B cell (primary cell): ENCODE results near the gene CEP128. TPM values are rescaled to one million over a fixed set of nuclear protein-coding genes. Genes with fewer than 3 reads are reported as not detected.

Source experiments
- ATAC-seq: fragments of 200-7000 bp; cut with Tn5 transposase; one replicate; pipeline ENCODE4 v1.10.0; 2021; ENCODE audit warnings: low read depth, mild to moderate bottlenecking, moderate number of reproducible peaks, moderate library complexity
- CTCF ChIA-PET: fragments of 350-600 bp; sonication (Branson Sonifier 250); formaldehyde crosslinking; loops from one replicate; lab custom pipeline; 2021; ENCODE audit warnings: antibody characterized with exemption, inconsistent platforms; lab: Charles Lee
- POLR2A ChIA-PET: fragments of 350-600 bp; sonication (Branson Sonifier 250); formaldehyde crosslinking; loops from one replicate; lab custom pipeline; 2021; ENCODE audit warnings: antibody characterized with exemption; lab: Charles Lee
- DNase-seq: peaks from one replicate; pipeline ENCODE4 v3.0.0; 2013
- H2AFZ ChIP-seq: 2 replicates; pipeline ENCODE4 v1.6.1; 2012; ENCODE audit warnings: mild to moderate bottlenecking, low read depth, low read length; ENCODE audit not compliant: insufficient read depth, poor library complexity, severe bottlenecking
- H3K27ac ChIP-seq, 2 donors: 1 replicate in 1 of 2; 2 replicates in 1 of 2; pipeline ENCODE4 v1.5.1; 2012 to 2013; ENCODE audit warnings: low read length in 2 of 2, mild to moderate bottlenecking in 2 of 2, moderate library complexity in 1 of 2
- H3K27me3 ChIP-seq, 4 experiments: fragments of 200-600 bp in 1 of 4; sonication (generic) in 1 of 4; replicated peaks in 1 of 4; 1 replicate in 2 of 4; 2 replicates in 2 of 4; pipeline versions ENCODE4 v1.6.1 to v1.7.0; 2013 to 2016; ENCODE audit warnings: low read length in 3 of 4, mild to moderate bottlenecking in 2 of 4, mixed read lengths in 1 of 4, moderate library complexity in 1 of 4; ENCODE audit not compliant: insufficient read depth in 4 of 4, control insufficient read depth in 3 of 4; ENCODE audit errors: control extremely low read depth in 1 of 4
- H3K36me3 ChIP-seq, 2 experiments: replicated peaks in 1 of 2; 1 replicate in 1 of 2; 2 replicates in 1 of 2; pipeline versions ENCODE4 v1.6.1 to v1.7.1; 2013; ENCODE audit warnings: low read length in 1 of 2; ENCODE audit not compliant: insufficient read depth in 2 of 2, control insufficient read depth in 1 of 2; ENCODE audit errors: control extremely low read depth in 1 of 2, extremely low read depth in 1 of 2
- H3K4me1 ChIP-seq, 2 donors: fragments of 200-600 bp in 1 of 2; sonication (generic) in 1 of 2; 1 replicate in 1 of 2; 2 replicates in 1 of 2; pipeline versions ENCODE4 v1.5.1 to v1.6.1; 2013 to 2017; ENCODE audit warnings: low read length in 2 of 2; ENCODE audit not compliant: control insufficient read depth in 2 of 2, insufficient read depth in 2 of 2
- H3K4me2 ChIP-seq: replicated peaks from 2 replicates; pipeline ENCODE3; 2012; ENCODE audit warnings: mild to moderate bottlenecking, low read depth, low read length; ENCODE audit not compliant: poor library complexity, severe bottlenecking
- H3K4me3 ChIP-seq, 5 experiments: fragments of 200-600 bp in 1 of 5; sonication (generic) in 1 of 5; 1 replicate in 3 of 5; 2 replicates in 2 of 5; pipeline versions ENCODE4 v1.5.1 to v1.7.0; 2011 to 2016; ENCODE audit warnings: low read length in 4 of 5, mild to moderate bottlenecking in 4 of 5, low read depth in 2 of 5, control low read depth in 1 of 5, moderate library complexity in 1 of 5; ENCODE audit not compliant: insufficient read depth in 1 of 5; ENCODE audit errors: control extremely low read depth in 1 of 5, extremely low read depth in 1 of 5
- H3K79me2 ChIP-seq: fragments of 200-600 bp; sonication (generic); one replicate; pipeline ENCODE4 v1.6.0; 2016; ENCODE audit warnings: low read length; ENCODE audit not compliant: control insufficient read depth, insufficient read depth
- H3K9ac ChIP-seq: fragments of 200-600 bp; sonication (generic); 2 replicates; pipeline ENCODE4 v1.6.1; 2017; ENCODE audit warnings: mild to moderate bottlenecking, low read length, moderate library complexity
- H3K9me3 ChIP-seq, 3 donors: one replicate each; pipeline versions ENCODE4 v1.6.1 to v1.7.1; 2013; ENCODE audit warnings: low read length in 2 of 3; ENCODE audit not compliant: control insufficient read depth in 2 of 3, insufficient read depth in 1 of 3; ENCODE audit errors: control extremely low read depth in 1 of 3
- H4K20me1 ChIP-seq: 2 replicates; pipeline ENCODE4 v1.6.0; 2012; ENCODE audit warnings: mild to moderate bottlenecking, low read length; ENCODE audit not compliant: insufficient read depth, control insufficient read depth, poor library complexity, severe bottlenecking
- H3K27ac Mint-ChIP-seq: one replicate; pipeline ENCODE4 v1.8.0; 2021; ENCODE audit warnings: mixed read lengths
- H3K27me3 Mint-ChIP-seq: one replicate; pipeline ENCODE4 v1.8.0; 2021; ENCODE audit warnings: mixed read lengths
- H3K4me1 Mint-ChIP-seq: one replicate; pipeline ENCODE4 v1.8.0; 2021; ENCODE audit warnings: mixed read lengths
- H3K4me3 Mint-ChIP-seq: one replicate; pipeline ENCODE4 v1.8.0; 2021; ENCODE audit warnings: mixed read lengths
- H3K9me3 Mint-ChIP-seq: one replicate; pipeline ENCODE4 v1.8.0; 2022; ENCODE audit warnings: mixed read lengths; ENCODE audit not compliant: insufficient read depth
- EZH2 ChIP-seq: IDR thresholded peaks from 2 replicates; pipeline ENCODE4 v1.6.1; 2012; ENCODE audit warnings: borderline replicate concordance, low read depth, mild to moderate bottlenecking, moderate library complexity, low read length; ENCODE audit not compliant: insufficient read depth, poor library complexity, severe bottlenecking
- WGBS: methylation state at CpG from one replicate; pipeline ENCODE4 v1.1.5; 2013; ENCODE audit warnings: missing lambda C conversion rate; ENCODE audit not compliant: insufficient coverage; 5-methylcytosine and 5-hydroxymethylcytosine counted together
- intact Hi-C: fragments of 100-400 bp; cut with micrococcal nuclease; formaldehyde crosslinking; loops from one replicate; pipeline ENCODE4 v1.10.0; 2022
- polyA plus RNA-seq: library from polyadenylated mRNA; depleted of rRNA; stranded (reverse); fragments of >200 nt; gene quantifications from 2 replicates; pipeline ENCODE4 v1.2.3, GENCODE V29; 2012
- total RNA-seq, 2 donors: library from RNA; stranded (reverse); fragments of 120-200 nt in 1 of 2; gene quantifications; 1 replicate in 1 of 2; 2 replicates in 1 of 2; pipeline versions ENCODE4 v1.2.3 to v1.2.4, GENCODE V29; 2013 to 2022
- TF ChIP-seq, protein P1 (sequence below): fragments of 200-600 bp; IDR thresholded peaks from one replicate; pipeline ENCODE4 v1.8.0; 2022; ENCODE audit warnings: antibody characterized with exemption, mild to moderate bottlenecking

Gene CEP128
- total and polyA plus RNA-seq, 2 donors (not counting 1 experiment from before 2014, with no cell fraction given) = 1.1 to 31.6 TPM

GRCh38 chr14:80718940-80719339, 222.6 kb downstream of the CEP128 start:
- no peak overlapping the region for H2AFZ ChIP-seq
- ChIA-PET CTCF (no interaction called here), POLR2A (no interaction called here)
- peaks cover 0 to 2% (median 0%) of the 10 kb centered on the region in 3 donors for H3K9me3 ChIP-seq
- H3K27ac ChIP-seq = no peak overlapping the region
- no peaks in the 10 kb centered on the region for H3K36me3 ChIP-seq
- Mint-ChIP-seq H3K4me1 (no peaks in the 10 kb centered on the region), H3K27me3 (no peaks in the 10 kb centered on the region), H3K27ac (no peak overlapping the region), H3K4me3 (no peak overlapping the region), H3K9me3 (no peaks in the 10 kb centered on the region)
- 100% methylated on average over 1 of the region's 1 CpG for WGBS
- no peaks in the 10 kb centered on the region for H3K27me3 ChIP-seq
- DNase-seq (no peak), ATAC-seq (no peak)
- H3K4me1 ChIP-seq = no peaks in the 10 kb centered on the region
- H4K20me1 ChIP-seq = no peaks in the 10 kb centered on the region
- intact Hi-C loops = no loop called here
- H3K9ac ChIP-seq = no peak overlapping the region
- H3K79me2 ChIP-seq = no peaks in the 10 kb centered on the region
- no peak overlapping the region for H3K4me3 ChIP-seq
- H3K4me2 ChIP-seq = no peak overlapping the region
- TF ChIP-seq, protein P1, sequence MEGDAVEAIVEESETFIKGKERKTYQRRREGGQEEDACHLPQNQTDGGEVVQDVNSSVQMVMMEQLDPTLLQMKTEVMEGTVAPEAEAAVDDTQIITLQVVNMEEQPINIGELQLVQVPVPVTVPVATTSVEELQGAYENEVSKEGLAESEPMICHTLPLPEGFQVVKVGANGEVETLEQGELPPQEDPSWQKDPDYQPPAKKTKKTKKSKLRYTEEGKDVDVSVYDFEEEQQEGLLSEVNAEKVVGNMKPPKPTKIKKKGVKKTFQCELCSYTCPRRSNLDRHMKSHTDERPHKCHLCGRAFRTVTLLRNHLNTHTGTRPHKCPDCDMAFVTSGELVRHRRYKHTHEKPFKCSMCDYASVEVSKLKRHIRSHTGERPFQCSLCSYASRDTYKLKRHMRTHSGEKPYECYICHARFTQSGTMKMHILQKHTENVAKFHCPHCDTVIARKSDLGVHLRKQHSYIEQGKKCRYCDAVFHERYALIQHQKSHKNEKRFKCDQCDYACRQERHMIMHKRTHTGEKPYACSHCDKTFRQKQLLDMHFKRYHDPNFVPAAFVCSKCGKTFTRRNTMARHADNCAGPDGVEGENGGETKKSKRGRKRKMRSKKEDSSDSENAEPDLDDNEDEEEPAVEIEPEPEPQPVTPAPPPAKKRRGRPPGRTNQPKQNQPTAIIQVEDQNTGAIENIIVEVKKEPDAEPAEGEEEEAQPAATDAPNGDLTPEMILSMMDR = no peak
- no peak for TF ChIP-seq EZH2

DNA sequence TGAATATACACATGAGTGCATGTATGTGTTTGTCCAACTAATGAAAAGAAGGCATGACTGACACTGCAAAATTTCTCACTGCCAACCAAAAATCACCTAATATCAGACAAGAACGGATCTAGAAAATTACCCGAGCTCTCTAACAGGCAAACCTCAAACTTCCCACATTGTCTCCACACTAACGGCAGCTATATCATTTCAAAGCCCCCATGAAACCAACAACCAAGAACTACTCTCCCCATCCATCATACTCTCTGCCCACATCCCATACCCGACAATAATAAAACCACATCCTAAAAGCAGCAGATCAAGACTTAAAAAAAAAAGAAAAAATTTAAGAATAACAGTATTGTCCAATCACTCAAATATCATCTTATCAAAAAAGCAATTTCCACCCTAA, 227.1 kb downstream of the CEP128 start:
- intact Hi-C loops = no loop called here
- no peak for DNase-seq
- TF ChIP-seq, protein P1 = no peak
- no peak for TF ChIP-seq EZH2
- Histone ChIP-seq H3K4me3 (no peak overlapping the region), H4K20me1 (no peaks in the 10 kb centered on the region), H3K36me3 (no peaks in the 10 kb centered on the region), H3K9ac (no peak overlapping the region), H3K79me2 (no peaks in the 10 kb centered on the region), H3K9me3 (no peaks in the 10 kb centered on the region), H3K4me1 (no peaks in the 10 kb centered on the region), H3K27me3 (no peaks in the 10 kb centered on the region), H3K4me2 (no peak overlapping the region), H2AFZ (no peak overlapping the region), H3K27ac (no peak overlapping the region)
- ATAC-seq = no peak
- CTCF ChIA-PET = no interaction called here
- no peaks in the 10 kb centered on the region for H3K4me1 Mint-ChIP-seq
- no peaks in the 10 kb centered on the region for H3K27me3 Mint-ChIP-seq
- no peak overlapping the region for H3K27ac Mint-ChIP-seq
- POLR2A ChIA-PET = no interaction called here
- H3K4me3 Mint-ChIP-seq = no peak overlapping the region
- WGBS = 17% methylated on average over 3 of the region's 4 CpGs
- no peaks in the 10 kb centered on the region for H3K9me3 Mint-ChIP-seq
